Nephron (organoid): Measurements from ENCODE around the gene TRAF3.

Experiments used
- H3K27ac Mint-ChIP-seq, 3 experiments: 2 replicates each; pipeline ENCODE4 v1.8.0; 2020; ENCODE audit warnings: mixed read lengths in 3 of 3, mild to moderate bottlenecking in 2 of 3, moderate library complexity in 1 of 3
- H3K27me3 Mint-ChIP-seq: 2 replicates; pipeline ENCODE4 v1.8.0; 2021; ENCODE audit warnings: low read depth, mild to moderate bottlenecking, moderate library complexity, mixed read lengths
- H3K36me3 Mint-ChIP-seq: 2 replicates; pipeline ENCODE4 v1.8.0; 2020; ENCODE audit warnings: low read depth, mixed read lengths
- H3K4me1 Mint-ChIP-seq: 2 replicates; pipeline ENCODE4 v1.8.0; 2020; ENCODE audit warnings: mixed read lengths
- H3K4me3 Mint-ChIP-seq, 3 experiments: 2 replicates each; pipeline ENCODE4 v1.8.0; 2020; ENCODE audit warnings: mild to moderate bottlenecking in 3 of 3, mixed read lengths in 3 of 3, moderate library complexity in 2 of 3
- H3K9me3 Mint-ChIP-seq: 2 replicates; pipeline ENCODE4 v1.8.0; 2020; ENCODE audit warnings: mixed read lengths
- CTCF ChIP-seq, 3 experiments: fragments of 200-600 bp; sonication (generic); IDR thresholded peaks; one replicate each; pipeline ENCODE4 v1.5.0; 2021; ENCODE audit warnings: antibody characterized with exemption in 3 of 3; ENCODE audit not compliant: unreplicated experiment in 3 of 3

Gene TRAF3

GRCh38 chr14:102905116-102906108, 128.2 kb downstream of the TRAF3 start:
- Mint-ChIP-seq H3K4me3 (no peak overlapping the region), H3K4me1 (no peaks in the 10 kb centered on the region), H3K27ac (no peak overlapping the region), H3K9me3 (no peaks in the 10 kb centered on the region), H3K36me3 (peaks cover 47% of the 10 kb centered on the region), H3K27me3 (no peaks in the 10 kb centered on the region)
- no peak for TF ChIP-seq CTCF (IDR thresholded peaks at IDR 0.05; ENCODE audit: unreplicated experiment in 3 of 3)

- peaks cover 39% of the 10 kb centered on the region for H3K36me3 Mint-ChIP-seq
- no peaks in the 10 kb centered on the region for H3K9me3 Mint-ChIP-seq
- no peak overlapping the region for H3K4me3 Mint-ChIP-seq
- no peak for TF ChIP-seq CTCF (IDR thresholded peaks at IDR 0.05; ENCODE audit: unreplicated experiment in 3 of 3)
- no peaks in the 10 kb centered on the region for H3K27me3 Mint-ChIP-seq
- no peaks in the 10 kb centered on the region for H3K4me1 Mint-ChIP-seq
- H3K27ac Mint-ChIP-seq, result no peak overlapping the region
Observed at GRCh38 chr14:102906616-102907302, 129.5 kb downstream of the TRAF3 start.

- H3K9me3 Mint-ChIP-seq, result no peaks in the 10 kb centered on the region
- no peaks in the 10 kb centered on the region for H3K4me1 Mint-ChIP-seq
- no peak for TF ChIP-seq CTCF (IDR thresholded peaks at IDR 0.05; ENCODE audit: unreplicated experiment in 3 of 3)
- no peak overlapping the region for H3K27ac Mint-ChIP-seq
- H3K27me3 Mint-ChIP-seq, result no peaks in the 10 kb centered on the region
- H3K4me3 Mint-ChIP-seq, result no peak overlapping the region
- peaks cover 39% of the 10 kb centered on the region for H3K36me3 Mint-ChIP-seq
Observed at GRCh38 chr14:102907303-102907844, 130.1 kb downstream of the TRAF3 start.

GRCh38 chr14:102907980-102908730, 130.9 kb downstream of the TRAF3 start:
- no peak overlapping the region for H3K4me3 Mint-ChIP-seq
- no peaks in the 10 kb centered on the region for H3K4me1 Mint-ChIP-seq
- no peak for TF ChIP-seq CTCF (IDR thresholded peaks at IDR 0.05; ENCODE audit: unreplicated experiment in 3 of 3)
- H3K27me3 Mint-ChIP-seq, result no peaks in the 10 kb centered on the region
- H3K27ac Mint-ChIP-seq, result no peak overlapping the region
- peaks cover 33% of the 10 kb centered on the region for H3K36me3 Mint-ChIP-seq
- H3K9me3 Mint-ChIP-seq, result no peaks in the 10 kb centered on the region

GRCh38 chr14:102908766-102909455, 131.7 kb downstream of the TRAF3 start:
- no peak for TF ChIP-seq CTCF (IDR thresholded peaks at IDR 0.05; ENCODE audit: unreplicated experiment in 3 of 3)
- Mint-ChIP-seq H3K4me3 (no peak overlapping the region), H3K36me3 (peaks cover 27% of the 10 kb centered on the region), H3K27me3 (no peaks in the 10 kb centered on the region), H3K4me1 (no peaks in the 10 kb centered on the region), H3K9me3 (no peaks in the 10 kb centered on the region), H3K27ac (no peak overlapping the region)
